AG04450 (cell line): ENCODE data around the gene DXO. TPM values are rescaled to one million over a fixed set of nuclear protein-coding genes. Genes with fewer than 3 reads are reported as not detected.
"Not testable (repeated sequence)": the region's sequence is repeated elsewhere in the genome, so short reads cannot be mapped to it uniquely, and the experiment has no call there.

ENCODE experiments used
- CTCF ChIA-PET: fragments of 300-600, 350-600 bp; formaldehyde crosslinking; extraction: SDS; loops from one replicate; lab custom pipeline; 2022; ENCODE audit warnings: antibody characterized with exemption, inconsistent platforms; lab: Charles Lee
- POLR2A ChIA-PET: fragments of 350-600 bp; formaldehyde crosslinking; extraction: SDS; loops from one replicate; lab custom pipeline; 2021; ENCODE audit warnings: antibody characterized with exemption, inconsistent platforms; lab: Yijun Ruan, JAX
- DNase-seq: peaks from one replicate; pipeline ENCODE4 v3.0.0-alpha.2; 2011; ENCODE audit warnings: low read depth, low spot score
- H3K27ac ChIP-seq: one replicate; pipeline ENCODE4 v1.5.1; 2012; ENCODE audit warnings: low read depth, low read length, control low read depth
- H3K27me3 ChIP-seq: one replicate; pipeline ENCODE4 v1.6.0; 2012; ENCODE audit warnings: low read length; ENCODE audit not compliant: control insufficient read depth, insufficient read depth
- H3K4me3 ChIP-seq: 2 replicates; pipeline ENCODE4 v1.5.1; 2011; ENCODE audit warnings: mild to moderate bottlenecking, low read depth, low read length, control low read depth
- H3K9me3 ChIP-seq: 2 replicates; pipeline ENCODE4 v1.5.1; 2012; ENCODE audit warnings: low read length; ENCODE audit not compliant: control insufficient read depth, insufficient read depth
- CTCF ChIP-seq: IDR thresholded peaks from 2 replicates; pipeline ENCODE4 v1.5.1; 2011; ENCODE audit warnings: low read depth, low read length, control low read depth, inconsistent platforms
- polyA plus RNA-seq: library from polyadenylated mRNA; depleted of rRNA; stranded (reverse); fragments of >200 nt; gene quantifications from 2 replicates; pipeline ENCODE4 v1.2.3, GENCODE V29; 2011

The DXO gene
- polyA plus RNA-seq, 1 experiment = 11.4 TPM

GRCh38 chr6:31979238-31979898 lies 7.4 kb upstream of the DXO start:
- CTCF ChIA-PET = interaction anchor here (0.5 to 1.2 kb wide), 2 partner anchors 138 to 268 kb away, joined by 3 to 5 read pairs; no protein-coding TSS in a partner anchor
- no peak for DNase-seq
- TF ChIP-seq CTCF = no peak
- H3K27ac ChIP-seq = no peak overlapping the region
- no peaks in the 10 kb centered on the region for H3K27me3 ChIP-seq
- POLR2A ChIA-PET = no interaction called here
- H3K9me3 ChIP-seq = no peaks in the 10 kb centered on the region; the same call in 1 of the 2 replicates
- H3K4me3 ChIP-seq = no peak overlapping the region

- H3K9me3 ChIP-seq = no peaks in the 10 kb centered on the region; the same call in 1 of the 2 replicates
- no peaks in the 10 kb centered on the region for H3K27me3 ChIP-seq
- no peak overlapping the region for H3K27ac ChIP-seq
- H3K4me3 ChIP-seq = no peak overlapping the region
- no peak for TF ChIP-seq CTCF
- DNase-seq = no peak
- ChIA-PET CTCF (no interaction called here), POLR2A (no interaction called here)
Observed at GRCh38 chr6:31978831-31979230, 6.9 kb upstream of the DXO start.

- CTCF ChIA-PET = interaction anchor here (0.7 kb wide), 1 partner anchor 88 kb away, joined by 5 read pairs; no protein-coding TSS in a partner anchor
- H3K27ac ChIP-seq = no peak overlapping the region
- H3K4me3 ChIP-seq = no peak overlapping the region
- no peaks in the 10 kb centered on the region for H3K27me3 ChIP-seq
- no peak for TF ChIP-seq CTCF
- no peaks in the 10 kb centered on the region; the same call in 1 of the 2 replicates for H3K9me3 ChIP-seq
- no peak for DNase-seq
- POLR2A ChIA-PET = no interaction called here
Observed at GRCh38 chr6:31977816-31978431, 6.0 kb upstream of the DXO start.

- POLR2A ChIA-PET = not testable (repeated sequence)
- CTCF ChIA-PET = interaction anchor here (0.7 kb wide), 2 partner anchors 82 to 1255 kb away, joined by 4 to 9 read pairs; no protein-coding TSS in a partner anchor
Observed at GRCh38 chr6:31976065-31976464, 4.1 kb upstream of the DXO start.

GRCh38 chr6:31972709-31973350 lies 892 bp upstream of the DXO start:
- ChIA-PET POLR2A (interaction anchor here (1.7 to 2.7 kb wide), 2 partner anchors 14 to 21 kb away, joined by 5 to 10 read pairs; partner anchors contain the start of genes NELFE and SKIC2), CTCF (interaction anchor here (1.0 to 1.3 kb wide), 4 partner anchors 20 to 272 kb away, joined by 3 to 4 read pairs (median 4); no protein-coding TSS in a partner anchor)
- no peaks in the 10 kb centered on the region for H3K27me3 ChIP-seq

More at GRCh38 chr6:31976065-31976464, 4.1 kb upstream of the DXO start:
- not testable (repeated sequence) for H3K9me3 ChIP-seq, H3K27ac ChIP-seq, DNase-seq, H3K27me3 ChIP-seq, H3K4me3 ChIP-seq

More at GRCh38 chr6:31972709-31973350, 892 bp upstream of the DXO start:
- TF ChIP-seq CTCF = no peak
- Histone ChIP-seq H3K9me3 (no peaks in the 10 kb centered on the region; the same call in 1 of the 2 replicates), H3K27ac (peak overlapping the region; percentile 98), H3K4me3 (peak overlapping the region; percentile 96)
- no peak for DNase-seq
